Thoracic aorta (tissue), 2 donors: ENCODE measurements around the gene CLASP1. TPM values are rescaled to one million over a fixed set of nuclear protein-coding genes. Genes with fewer than 3 reads are reported as not detected.
"Not testable (repeated sequence)": the region's sequence is repeated elsewhere in the genome, so short reads cannot be mapped to it uniquely, and the experiment has no call there.

Experiments
- ATAC-seq: fragments of 150-250 bp; one replicate; pipeline ENCODE4 v1.8.0; 2017; ENCODE audit warnings: low read depth; ENCODE audit not compliant: insufficient number of reproducible peaks, low FRiP score
- DNase-seq: peaks from one replicate; pipeline ENCODE4 v3.0.0-alpha.2; 2020; ENCODE audit warnings: low spot score
- H3K27ac ChIP-seq, 2 donors: fragments of 200-600 bp; sonication (generic); 1 replicate in 1 of 2; 2 replicates in 1 of 2; pipeline ENCODE4 v1.5.1; 2016; ENCODE audit warnings: mild to moderate bottlenecking in 2 of 2, moderate library complexity in 2 of 2
- H3K27me3 ChIP-seq: fragments of 200-600 bp; sonication (generic); replicated peaks from 2 replicates; pipeline ENCODE4 v1.6.0; 2016; ENCODE audit warnings: mild to moderate bottlenecking; ENCODE audit not compliant: insufficient read depth
- H3K36me3 ChIP-seq: fragments of 200-600 bp; sonication (generic); one replicate; pipeline ENCODE4 v1.5.1; 2016
- H3K4me1 ChIP-seq, 2 donors: fragments of 200-600 bp; sonication (generic); 1 replicate in 1 of 2; 2 replicates in 1 of 2; pipeline versions ENCODE4 v1.5.1 to v1.6.0; 2016; ENCODE audit warnings: low read depth in 2 of 2, mild to moderate bottlenecking in 1 of 2; ENCODE audit not compliant: control insufficient read depth in 1 of 2
- H3K4me3 ChIP-seq: fragments of 200-600 bp; sonication (generic); 2 replicates; pipeline ENCODE4 v1.5.1; 2016; ENCODE audit warnings: mild to moderate bottlenecking
- H3K9me3 ChIP-seq: fragments of 200-600 bp; sonication (generic); 2 replicates; pipeline ENCODE4 v1.5.1; 2016
- CTCF ChIP-seq: fragments of 200-600 bp; sonication (generic); IDR thresholded peaks from one replicate; pipeline ENCODE4 v1.5.1; 2019; ENCODE audit warnings: antibody characterized with exemption
- total RNA-seq, 2 donors: library from RNA; depleted of rRNA; stranded (reverse); fragments of >200 nt; gene quantifications; one replicate each; pipeline versions ENCODE4 v1.1.0 to v1.2.3, GENCODE V29; 2016

Gene CLASP1
- total RNA-seq, 2 donors from 2014 or later, result 69.7 to 113 TPM

- no peak overlapping the region for H3K27ac ChIP-seq
- H3K36me3 ChIP-seq, result peaks cover 19% of the 10 kb centered on the region
- TF ChIP-seq CTCF, result no peak
- no peaks in the 10 kb centered on the region for H3K4me1 ChIP-seq
- no peaks in the 10 kb centered on the region for H3K9me3 ChIP-seq
- no peak overlapping the region for H3K4me3 ChIP-seq
- no peaks in the 10 kb centered on the region for H3K27me3 ChIP-seq
- no peak for ATAC-seq
- DNase-seq, result no peak
These were observed 313.7 kb downstream of the CLASP1 start for GRCh38 chr2:121335294-121336290.

- no peak for ATAC-seq
- Histone ChIP-seq H3K27ac (no peak overlapping the region), H3K9me3 (no peaks in the 10 kb centered on the region), H3K4me3 (no peak overlapping the region), H3K4me1 (no peaks in the 10 kb centered on the region), H3K27me3 (no peaks in the 10 kb centered on the region), H3K36me3 (peaks cover 15% of the 10 kb centered on the region)
- no peak for DNase-seq
- TF ChIP-seq CTCF, result no peak
These were observed 314.5 kb downstream of the CLASP1 start for GRCh38 chr2:121334581-121335293.

- Histone ChIP-seq H3K36me3 (peaks cover 8% of the 10 kb centered on the region), H3K27ac (no peak overlapping the region), H3K9me3 (no peaks in the 10 kb centered on the region), H3K27me3 (no peaks in the 10 kb centered on the region), H3K4me1 (no peaks in the 10 kb centered on the region), H3K4me3 (no peak overlapping the region)
- DNase-seq (no peak), ATAC-seq (no peak)
- TF ChIP-seq CTCF, result no peak
These were observed 315.3 kb downstream of the CLASP1 start for GRCh38 chr2:121333834-121334558.

GRCh38 chr2:121333231-121333630 is 316.0 kb downstream of the CLASP1 start:
- Histone ChIP-seq H3K4me3 (no peak overlapping the region), H3K9me3 (no peaks in the 10 kb centered on the region), H3K27ac (no peak overlapping the region), H3K36me3 (peaks cover 4% of the 10 kb centered on the region), H3K27me3 (no peaks in the 10 kb centered on the region), H3K4me1 (no peaks in the 10 kb centered on the region)
- ATAC-seq (no peak), DNase-seq (no peak)
- TF ChIP-seq CTCF, result no peak

GRCh38 chr2:121331324-121331723 is 317.9 kb downstream of the CLASP1 start:
- not testable (repeated sequence) for H3K36me3 ChIP-seq, DNase-seq, H3K27ac ChIP-seq, H3K27me3 ChIP-seq, H3K4me3 ChIP-seq, H3K4me1 ChIP-seq, H3K9me3 ChIP-seq, ATAC-seq
